Activated T-cell treated with anti-CD3 and anti-CD28 coated beads, Interleukin-2, amount 50 U/mL, for 4 hours (primary cell): Measurements from ENCODE around the gene CCDC150. TPM values are rescaled to one million over a fixed set of nuclear protein-coding genes. Genes with fewer than 3 reads are reported as not detected.

Experiments
- ATAC-seq, 2 donors: fragments of 200-7000 bp; cut with Tn5 transposase; one replicate each; pipeline ENCODE4 v1.10.0; 2021
- DNase-seq: peaks from one replicate; pipeline ENCODE4 v3.0.0-alpha.2; 2020
- H3K27me3 Mint-ChIP-seq: one replicate; pipeline ENCODE4 v1.8.0; 2021; ENCODE audit warnings: low read depth, mixed read lengths
- H3K36me3 Mint-ChIP-seq: one replicate; pipeline ENCODE4 v1.8.0; 2022; ENCODE audit warnings: mixed read lengths; ENCODE audit not compliant: insufficient read depth
- H3K4me1 Mint-ChIP-seq: one replicate; pipeline ENCODE4 v1.8.0; 2021; ENCODE audit warnings: low read depth, mixed read lengths
- H3K4me3 Mint-ChIP-seq: one replicate; pipeline ENCODE4 v1.8.0; 2021; ENCODE audit warnings: mild to moderate bottlenecking, moderate library complexity, mixed read lengths
- H3K9me3 Mint-ChIP-seq: one replicate; pipeline ENCODE4 v1.8.0; 2021; ENCODE audit warnings: mixed read lengths
- total RNA-seq, 3 donors: library from RNA; stranded (reverse); gene quantifications; one replicate each; pipeline ENCODE4 v1.2.1, GENCODE V29; 2021

Gene CCDC150
- total RNA-seq, result 1 to 10 TPM; 4.2 to 4.8 (median 4.5) TPM

DNA sequence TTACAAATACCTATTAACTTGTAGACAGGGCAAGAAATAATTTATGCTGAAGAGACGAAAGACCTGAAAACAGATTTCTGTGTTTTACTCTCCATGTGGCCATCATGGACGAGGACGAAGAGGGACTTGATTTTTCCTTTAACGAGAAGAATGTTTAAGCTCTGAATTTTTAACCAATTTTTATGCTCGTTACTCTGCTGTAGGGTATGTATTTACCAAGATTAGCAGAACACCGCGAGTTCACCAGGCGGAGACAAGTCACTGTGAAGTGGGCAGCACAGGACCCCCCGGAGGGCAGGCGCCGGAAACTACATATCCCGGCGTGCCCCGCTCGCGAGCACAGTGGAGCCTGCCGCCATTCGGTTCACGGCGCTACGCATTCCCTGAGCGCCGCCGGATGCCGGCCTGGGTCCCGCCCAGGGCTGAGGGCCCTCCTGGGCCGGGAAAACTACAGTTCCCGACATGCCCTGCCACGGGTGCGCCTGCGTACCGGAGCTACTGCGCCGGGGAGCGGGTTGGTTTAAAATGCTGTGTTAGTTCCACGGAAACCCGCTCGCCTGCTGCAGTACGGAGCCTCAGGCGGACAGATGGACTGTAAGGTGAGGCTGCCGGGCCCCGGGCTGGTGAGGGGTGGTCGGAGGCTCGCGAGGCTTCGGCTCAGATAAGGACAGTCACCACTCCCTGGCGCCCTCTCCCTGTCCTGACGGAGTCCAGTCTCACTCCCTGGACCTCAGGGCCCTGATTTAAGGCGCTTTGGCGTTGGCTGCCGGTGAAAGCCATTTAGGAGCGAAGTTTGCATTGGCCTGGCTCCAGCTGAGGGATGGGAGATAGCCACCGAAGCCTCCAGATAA is at the start of gene CCDC150:
CCDC150 (plus strand) TSS at position 536 of the 851 bp plus-strand sequence; CDS start at position 588, 52 bp downstream.
- Mint-ChIP-seq H3K9me3 (no peaks in the 10 kb centered on the region), H3K36me3 (no peaks in the 10 kb centered on the region), H3K27me3 (no peaks in the 10 kb centered on the region), H3K4me1 (peaks cover 10% of the 10 kb centered on the region), H3K4me3 (peak within 1 kb of the TSS; percentile 88)
- peak; percentile 100 for ATAC-seq
- DNase-seq, result peak; percentile 89

DNA sequence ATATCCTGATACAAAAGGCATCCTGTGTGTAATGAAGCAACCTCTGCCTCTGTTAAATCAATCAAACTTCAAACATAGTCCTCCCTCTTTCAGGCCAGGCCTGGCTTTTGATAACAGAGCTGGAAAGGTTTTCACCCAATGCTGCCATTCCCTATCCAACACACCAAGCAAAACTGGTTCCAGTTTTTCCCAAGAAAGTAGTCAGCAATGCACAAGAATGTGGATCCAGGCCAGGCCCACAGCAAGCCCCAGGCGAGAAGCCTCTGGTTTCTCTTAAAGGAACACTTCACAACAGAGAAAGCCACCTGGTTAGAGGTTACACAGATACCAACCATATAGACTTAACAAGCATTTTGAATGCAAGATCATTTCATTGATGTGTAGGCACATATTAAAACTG is 49.2 kb upstream of the CCDC150 start:
- peaks cover 11% of the 10 kb centered on the region for H3K9me3 Mint-ChIP-seq
- peaks cover 11% of the 10 kb centered on the region for H3K4me1 Mint-ChIP-seq
- H3K4me3 Mint-ChIP-seq, result no peak overlapping the region
- H3K27me3 Mint-ChIP-seq, result peaks cover 59% of the 10 kb centered on the region
- no peak for ATAC-seq
- H3K36me3 Mint-ChIP-seq, result no peaks in the 10 kb centered on the region
- DNase-seq, result no peak

DNA sequence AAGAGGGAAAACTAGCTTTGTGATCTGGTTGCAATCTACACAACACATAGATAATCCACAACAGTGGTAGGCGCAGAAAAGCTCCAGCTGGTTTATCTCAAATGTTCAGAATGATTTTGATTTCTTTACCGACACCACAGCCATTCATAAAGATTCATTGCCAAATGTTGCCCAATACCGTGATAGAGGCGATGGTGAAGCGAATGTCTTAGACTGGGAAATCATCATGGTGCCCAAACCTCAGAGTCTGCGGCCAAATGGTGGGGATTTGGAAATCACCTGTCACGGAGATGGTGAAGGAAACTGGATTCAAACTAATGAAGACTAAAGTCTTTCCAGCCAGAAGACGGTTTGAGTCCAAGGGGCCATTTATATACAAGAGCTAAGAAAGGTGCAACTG is 48.5 kb upstream of the CCDC150 start:
- Mint-ChIP-seq H3K4me1 (peaks cover 11% of the 10 kb centered on the region), H3K4me3 (no peak overlapping the region), H3K36me3 (no peaks in the 10 kb centered on the region), H3K27me3 (peaks cover 66% of the 10 kb centered on the region), H3K9me3 (peaks cover 9% of the 10 kb centered on the region)
- no peak for ATAC-seq
- DNase-seq, result no peak

DNA sequence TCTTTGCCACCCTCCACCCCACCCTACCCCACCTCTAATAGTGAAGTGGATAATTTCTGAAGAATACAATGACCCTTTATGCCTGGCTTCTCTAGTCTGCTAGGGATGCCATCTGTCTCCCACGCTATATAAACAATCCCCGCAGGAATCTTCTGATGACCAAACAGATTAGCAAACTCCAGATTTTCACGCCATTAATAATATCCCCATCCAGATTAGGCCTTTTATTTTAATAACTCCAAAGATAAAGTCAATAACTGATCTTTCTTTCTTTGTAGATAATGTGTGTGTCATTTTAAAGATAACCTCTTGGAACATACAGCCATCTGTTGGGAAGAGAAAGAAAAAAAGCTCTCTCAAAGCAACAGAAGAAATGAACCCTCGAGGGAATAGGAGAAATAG is 47.9 kb upstream of the CCDC150 start:
- H3K27me3 Mint-ChIP-seq, result peaks cover 70% of the 10 kb centered on the region
- no peak overlapping the region for H3K4me3 Mint-ChIP-seq
- no peak for DNase-seq
- H3K36me3 Mint-ChIP-seq, result no peaks in the 10 kb centered on the region
- H3K4me1 Mint-ChIP-seq, result peaks cover 11% of the 10 kb centered on the region
- H3K9me3 Mint-ChIP-seq, result peaks cover 4% of the 10 kb centered on the region
- no peak for ATAC-seq

DNA sequence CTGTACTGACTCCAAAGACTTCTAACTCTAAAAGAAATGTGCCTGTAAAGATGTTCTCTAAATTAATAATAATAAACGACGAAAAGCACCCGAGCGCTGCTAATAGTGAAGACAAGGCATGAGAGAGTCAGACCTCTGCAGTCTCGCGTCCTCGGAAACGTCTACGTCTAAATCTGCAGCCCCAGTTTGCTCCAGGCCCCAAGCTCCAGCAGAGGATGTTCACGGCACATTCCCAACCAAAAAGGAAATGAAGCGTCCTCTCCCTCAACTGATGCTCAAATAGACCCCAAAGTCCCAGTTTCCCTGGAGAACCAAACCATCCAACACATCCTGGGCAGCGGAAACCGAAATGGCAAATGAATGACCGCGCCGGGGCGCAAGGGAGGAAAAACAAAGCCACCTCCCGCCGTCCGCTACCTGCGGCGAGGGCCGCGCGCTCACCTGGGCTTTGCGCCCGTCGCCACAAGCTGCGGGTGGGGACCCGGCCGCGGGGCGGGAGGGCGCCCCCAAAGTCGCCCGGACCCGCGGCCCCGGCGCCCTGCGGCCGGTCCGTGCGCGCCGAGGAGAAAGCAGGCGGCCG is 47.1 kb upstream of the CCDC150 start:
- Mint-ChIP-seq H3K27me3 (peaks cover 70% of the 10 kb centered on the region), H3K36me3 (no peaks in the 10 kb centered on the region), H3K4me1 (peaks cover 11% of the 10 kb centered on the region), H3K9me3 (no peaks in the 10 kb centered on the region), H3K4me3 (peak overlapping the region; percentile 74)
- DNase-seq (no peak), ATAC-seq (no peak)

DNA sequence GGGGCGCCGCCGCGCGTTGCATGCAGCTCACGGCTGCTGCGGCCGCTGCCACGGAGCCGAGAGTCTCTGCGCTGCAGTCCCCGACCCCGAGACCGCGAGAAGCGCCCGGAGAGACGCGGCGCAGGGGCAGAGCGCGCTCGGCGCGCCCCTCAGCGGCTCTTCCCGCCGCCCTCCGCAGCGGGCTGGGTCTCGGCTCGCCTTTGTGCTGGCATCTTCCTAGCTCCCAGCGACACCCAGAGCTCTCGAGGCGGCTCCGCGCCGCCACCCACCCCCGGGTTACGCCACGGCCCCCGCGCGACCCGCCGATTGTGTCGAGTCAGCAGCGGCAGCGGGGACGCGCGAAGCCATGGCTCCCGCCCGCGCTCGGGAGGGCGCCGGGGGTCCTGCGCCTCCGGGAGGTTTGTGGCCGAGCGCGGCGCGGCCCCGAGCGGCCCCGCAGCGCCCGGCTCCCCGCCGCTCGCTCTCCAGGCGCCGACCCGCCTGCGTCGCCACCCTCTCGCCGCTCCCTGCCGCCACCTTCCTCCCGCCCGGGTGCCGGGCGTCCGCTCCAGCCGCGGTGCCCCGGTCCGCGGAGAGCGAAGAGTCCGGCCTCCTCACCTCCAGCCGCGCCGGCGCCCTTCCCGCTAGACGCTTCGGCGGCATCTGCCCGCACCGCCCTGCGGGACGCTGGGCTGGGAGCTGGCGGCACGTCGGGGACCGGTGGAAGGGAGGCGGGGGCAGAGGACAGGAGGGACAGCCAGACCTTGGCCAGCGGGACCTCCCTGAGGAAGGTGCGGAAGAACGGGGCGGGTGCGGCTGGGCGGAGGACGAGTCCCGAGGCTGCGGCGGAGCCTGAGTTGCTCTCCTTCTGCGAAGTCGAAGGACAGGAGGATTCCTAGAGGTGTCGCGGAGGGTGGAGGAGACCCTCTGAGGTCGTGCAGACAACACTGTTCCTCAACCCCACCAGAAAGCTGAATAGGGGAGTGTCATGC is 46.3 kb upstream of the CCDC150 start, which contains the start of gene HECW2:
HECW2 (minus strand) TSS at position 644 of the 971 bp plus-strand sequence.
- no peaks in the 10 kb centered on the region for H3K36me3 Mint-ChIP-seq
- peak within 1 kb of the TSS; percentile 74 for H3K4me3 Mint-ChIP-seq
- peak; percentile 65 to 74 for ATAC-seq
- peaks cover 67% of the 10 kb centered on the region for H3K27me3 Mint-ChIP-seq
- peaks cover 11% of the 10 kb centered on the region for H3K4me1 Mint-ChIP-seq
- DNase-seq, result no peak
- no peaks in the 10 kb centered on the region for H3K9me3 Mint-ChIP-seq

DNA sequence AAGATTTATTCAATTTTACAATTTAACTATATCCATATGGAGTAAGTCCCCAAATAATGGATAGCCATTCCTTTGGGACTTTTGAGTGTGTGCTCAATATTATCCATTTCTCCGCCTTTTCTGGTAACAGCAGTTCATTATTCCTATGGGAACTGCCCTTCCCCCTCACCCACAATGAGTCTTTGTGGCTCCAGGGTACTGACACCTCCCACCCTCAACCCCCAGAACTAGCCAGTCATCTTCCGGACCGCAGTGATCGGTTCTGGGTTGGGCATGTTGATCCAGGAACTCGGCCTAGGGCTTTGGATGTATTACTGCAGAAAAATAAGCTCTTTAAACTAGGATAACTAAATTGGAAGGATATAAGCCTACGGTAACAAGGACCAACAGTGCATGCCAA is 45.4 kb upstream of the CCDC150 start:
- Mint-ChIP-seq H3K4me1 (peaks cover 11% of the 10 kb centered on the region), H3K27me3 (peaks cover 60% of the 10 kb centered on the region), H3K9me3 (no peaks in the 10 kb centered on the region), H3K4me3 (peak overlapping the region; percentile 7), H3K36me3 (no peaks in the 10 kb centered on the region)
- no peak for DNase-seq
- ATAC-seq, result no peak

DNA sequence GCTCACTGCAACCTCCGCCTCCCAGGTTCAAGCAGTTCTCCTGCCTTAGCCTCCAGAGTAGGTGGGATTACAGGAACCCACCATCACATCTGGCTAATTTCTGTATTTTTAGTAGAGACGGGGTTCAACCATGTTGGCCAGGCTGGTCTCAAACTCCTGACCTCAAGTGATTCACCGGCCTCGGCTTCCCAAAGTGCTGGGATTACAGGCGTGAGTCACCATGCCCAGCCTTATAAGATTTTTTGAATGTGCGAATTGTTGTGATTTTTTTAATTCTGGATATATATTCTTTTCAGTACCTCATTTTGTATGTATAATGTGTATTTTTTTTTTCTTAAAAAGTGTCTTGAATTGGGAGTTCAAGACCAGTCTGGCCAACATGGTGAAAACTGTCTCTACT is 42.0 kb upstream of the CCDC150 start:
- no peak overlapping the region for H3K4me3 Mint-ChIP-seq
- H3K4me1 Mint-ChIP-seq, result peaks cover 4% of the 10 kb centered on the region
- DNase-seq (no peak), ATAC-seq (no peak)
- H3K27me3 Mint-ChIP-seq, result peaks cover 39% of the 10 kb centered on the region
- no peaks in the 10 kb centered on the region for H3K9me3 Mint-ChIP-seq
- no peaks in the 10 kb centered on the region for H3K36me3 Mint-ChIP-seq

DNA sequence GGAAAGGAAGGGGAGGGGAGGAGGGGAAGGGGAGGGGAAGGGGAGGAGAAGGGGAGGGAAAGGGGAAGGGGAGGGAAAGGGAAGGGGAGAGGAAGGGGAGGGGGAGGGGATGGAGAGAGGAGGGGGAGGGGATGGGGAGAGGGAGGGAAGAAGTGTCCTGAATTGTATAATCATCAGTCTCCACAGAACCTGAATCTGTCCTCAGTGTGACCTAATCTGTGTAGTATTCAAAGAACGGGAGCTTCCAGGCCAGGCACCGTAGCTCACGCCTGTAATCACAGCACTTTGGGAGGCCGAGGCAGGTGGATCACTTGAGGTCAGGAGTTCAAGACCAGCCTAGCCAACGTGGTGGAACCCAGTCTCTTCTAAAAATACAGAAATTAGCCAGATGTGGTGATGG is 41.1 kb upstream of the CCDC150 start:
- H3K27me3 Mint-ChIP-seq, result peaks cover 38% of the 10 kb centered on the region
- H3K9me3 Mint-ChIP-seq, result no peaks in the 10 kb centered on the region
- H3K4me3 Mint-ChIP-seq, result no peak overlapping the region
- no peaks in the 10 kb centered on the region for H3K36me3 Mint-ChIP-seq
- DNase-seq (no peak), ATAC-seq (no peak)
- H3K4me1 Mint-ChIP-seq, result peaks cover 4% of the 10 kb centered on the region

DNA sequence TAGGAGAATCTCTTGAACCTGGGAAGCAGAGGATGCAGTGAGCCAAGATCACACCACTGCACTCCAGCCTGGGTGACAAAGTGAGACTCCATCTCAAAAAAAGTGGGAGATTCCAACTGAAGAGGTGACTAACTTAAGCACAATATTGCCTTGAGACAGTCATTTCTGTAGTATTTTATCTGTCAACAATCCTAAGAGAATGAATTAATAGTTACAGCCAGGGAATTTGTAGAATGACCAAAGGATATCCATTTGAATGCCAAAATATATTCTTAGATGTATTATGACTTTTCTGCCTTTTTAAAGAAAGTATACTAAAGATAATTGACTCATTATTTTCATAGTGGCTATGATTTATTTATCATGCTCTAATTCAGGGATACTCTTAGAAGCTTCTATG is 40.7 kb upstream of the CCDC150 start:
- Mint-ChIP-seq H3K27me3 (peaks cover 34% of the 10 kb centered on the region), H3K4me3 (no peak overlapping the region), H3K36me3 (no peaks in the 10 kb centered on the region), H3K4me1 (no peaks in the 10 kb centered on the region), H3K9me3 (no peaks in the 10 kb centered on the region)
- no peak for DNase-seq
- no peak for ATAC-seq

DNA sequence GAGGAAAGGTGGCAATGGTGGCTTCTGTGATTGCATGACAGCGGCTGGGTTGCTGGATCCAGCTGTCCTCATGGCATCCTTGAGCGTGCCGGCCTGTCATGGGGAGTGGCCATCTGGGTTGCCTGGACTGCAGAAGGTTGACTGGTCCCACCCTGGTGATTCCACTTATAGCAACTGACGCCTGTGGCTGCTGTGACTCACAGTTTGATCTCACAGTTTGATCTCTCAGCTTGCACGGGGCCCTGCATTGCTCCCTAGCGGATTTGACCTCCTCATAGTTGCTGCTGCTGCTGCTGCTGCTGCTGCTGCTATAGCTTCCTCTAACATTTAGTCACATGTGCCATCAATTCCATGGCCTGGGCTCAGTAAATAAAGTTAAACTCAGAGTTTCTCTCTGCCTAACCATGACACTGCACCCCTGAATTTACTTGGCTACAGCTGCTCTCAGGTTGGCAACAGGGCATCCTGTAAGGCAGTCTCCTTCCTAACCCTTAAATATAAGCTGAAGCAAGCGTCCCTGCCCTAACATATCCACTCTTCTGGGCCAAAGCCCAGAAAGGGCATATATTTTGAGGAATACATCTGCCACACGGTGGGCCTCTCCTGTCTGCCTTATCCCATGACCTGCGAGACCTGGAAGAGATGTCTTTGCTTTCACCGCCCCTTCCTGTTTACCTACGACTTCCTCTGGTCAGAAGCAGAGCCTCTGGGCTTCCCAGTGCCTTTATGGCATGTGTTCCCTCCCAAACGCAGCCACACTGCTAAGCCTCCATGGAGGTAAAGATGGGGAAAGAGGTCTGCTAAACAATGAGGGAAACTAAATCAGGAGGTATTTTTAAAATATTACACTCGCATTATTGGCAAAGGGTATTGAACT is 37.8 kb upstream of the CCDC150 start:
- Mint-ChIP-seq H3K36me3 (no peaks in the 10 kb centered on the region), H3K9me3 (no peaks in the 10 kb centered on the region), H3K27me3 (peaks cover 12% of the 10 kb centered on the region), H3K4me3 (no peak overlapping the region), H3K4me1 (no peaks in the 10 kb centered on the region)
- ATAC-seq (no peak), DNase-seq (no peak)

DNA sequence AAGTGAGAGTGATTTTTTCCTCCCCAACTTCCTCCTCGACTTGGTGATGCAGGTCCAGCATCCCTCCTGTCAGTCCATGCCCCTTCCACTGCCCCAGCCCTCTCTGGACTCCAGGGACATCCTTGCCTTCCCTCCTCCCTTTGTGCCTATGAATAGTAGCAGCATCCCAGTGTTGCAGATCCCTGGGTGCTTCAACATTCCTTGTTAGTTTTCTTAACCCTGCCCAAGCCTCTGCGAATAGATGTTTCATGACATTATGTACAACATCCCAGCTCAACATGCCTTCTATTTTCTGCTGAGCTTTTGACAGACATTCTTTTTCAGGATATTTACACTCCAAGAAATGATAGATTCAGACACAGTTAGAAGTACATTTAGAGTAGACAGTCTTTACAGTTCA is 35.3 kb upstream of the CCDC150 start:
- no peaks in the 10 kb centered on the region for H3K36me3 Mint-ChIP-seq
- no peaks in the 10 kb centered on the region for H3K4me1 Mint-ChIP-seq
- no peaks in the 10 kb centered on the region for H3K9me3 Mint-ChIP-seq
- DNase-seq, result no peak
- H3K4me3 Mint-ChIP-seq, result no peak overlapping the region
- peaks cover 12% of the 10 kb centered on the region for H3K27me3 Mint-ChIP-seq
- no peak for ATAC-seq

DNA sequence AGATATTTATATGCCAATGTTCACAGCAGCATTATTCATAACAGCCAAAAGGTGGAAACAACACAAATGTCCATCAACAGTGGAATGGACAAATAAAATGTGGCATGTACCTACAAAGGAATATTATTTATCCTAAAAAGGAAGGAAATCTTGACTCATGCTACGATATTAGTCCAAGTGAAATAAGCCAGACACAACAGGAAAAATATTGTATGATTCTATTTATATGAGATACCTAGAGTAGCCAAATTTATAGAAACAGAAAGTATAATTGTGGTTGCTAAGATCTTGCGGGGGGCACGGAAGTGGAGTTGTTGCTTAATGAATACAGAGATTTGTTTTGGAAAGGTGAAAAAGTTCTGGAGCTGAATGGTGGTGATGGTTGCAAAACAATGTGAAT is 33.0 kb upstream of the CCDC150 start:
- Mint-ChIP-seq H3K27me3 (peaks cover 7% of the 10 kb centered on the region), H3K4me1 (no peaks in the 10 kb centered on the region), H3K4me3 (no peak overlapping the region), H3K36me3 (no peaks in the 10 kb centered on the region), H3K9me3 (no peaks in the 10 kb centered on the region)
- ATAC-seq (no peak), DNase-seq (no peak)
